SK-N-SH (cell line): ENCODE data around the gene KRT4. TPM values are rescaled to one million over a fixed set of nuclear protein-coding genes. Genes with fewer than 3 reads are reported as not detected.

Source experiments
- CTCF ChIA-PET: fragments of 300-600, 350-600 bp; formaldehyde crosslinking; extraction: SDS; loops from one replicate; lab custom pipeline; 2021; lab: Yijun Ruan, JAX
- POLR2A ChIA-PET: fragments of 350-600 bp; sonication (Branson Sonifier 250); formaldehyde crosslinking; extraction: SDS; loops from one replicate; lab custom pipeline; 2020; ENCODE audit warnings: antibody characterized with exemption, inconsistent platforms; lab: Yijun Ruan, JAX
- DNase-seq: peaks from one replicate; pipeline ENCODE4 v3.0.0; 2012
- H2AFZ ChIP-seq: fragments of 200-600 bp; sonication (generic); 2 replicates; pipeline ENCODE4 v1.8.1; 2016; ENCODE audit warnings: antibody characterized with exemption, mild to moderate bottlenecking, low read depth
- H3F3A ChIP-seq: fragments of 200-600 bp; sonication (generic); replicated peaks from 2 replicates; pipeline ENCODE3; 2016; ENCODE audit warnings: antibody characterized with exemption, mild to moderate bottlenecking; ENCODE audit not compliant: insufficient read depth
- H3K27ac ChIP-seq, 2 experiments: fragments of 200-500 bp in 1 of 2; fragments of 200-600 bp in 1 of 2; sonication (Bioruptor generic) in 1 of 2; sonication (generic), shearing (Covaris generic) in 1 of 2; 2 replicates each; pipeline versions ENCODE4 v1.5.1 to v1.6.1; 2014 to 2016; ENCODE audit warnings: low read depth in 2 of 2, inconsistent platforms in 1 of 2, low read length in 1 of 2, mild to moderate bottlenecking in 1 of 2, mixed read lengths in 1 of 2
- H3K27me3 ChIP-seq: fragments of 200-600 bp; sonication (generic), shearing (Covaris generic); 2 replicates; pipeline ENCODE4 v1.6.1; 2016; ENCODE audit warnings: mixed run types; ENCODE audit not compliant: insufficient read depth
- H3K36me3 ChIP-seq, 2 experiments: fragments of 200-500 bp in 1 of 2; fragments of 200-600 bp in 1 of 2; sonication (Bioruptor generic) in 1 of 2; sonication (generic) in 1 of 2; replicated peaks in 1 of 2; 2 replicates each; pipeline versions ENCODE3 to v1.5.1; 2014 to 2016; ENCODE audit warnings: low read length in 1 of 2, mild to moderate bottlenecking in 1 of 2; ENCODE audit not compliant: insufficient read depth in 2 of 2, control insufficient read depth in 1 of 2
- H3K4me1 ChIP-seq, 2 experiments: fragments of 200-500 bp in 1 of 2; fragments of 200-600 bp in 1 of 2; sonication (Bioruptor generic) in 1 of 2; sonication (generic), shearing (Covaris generic) in 1 of 2; 2 replicates each; pipeline versions ENCODE4 v1.5.1 to v1.6.1; 2014 to 2016; ENCODE audit warnings: low read depth in 1 of 2, low read length in 1 of 2, mixed run types in 1 of 2; ENCODE audit not compliant: insufficient read depth in 2 of 2, control insufficient read depth in 1 of 2
- H3K4me2 ChIP-seq: fragments of 200-600 bp; sonication (generic), shearing (Covaris generic); 2 replicates; pipeline ENCODE4 v1.6.1; 2017; ENCODE audit warnings: mixed run types
- H3K4me3 ChIP-seq, 2 experiments: fragments of 200-500 bp in 1 of 2; fragments of 200-600 bp in 1 of 2; sonication (Bioruptor generic) in 1 of 2; sonication (generic), shearing (Covaris generic) in 1 of 2; 2 replicates each; pipeline versions ENCODE4 v1.5.1 to v1.8.1; 2014 to 2016; ENCODE audit warnings: low read depth in 2 of 2, inconsistent platforms in 1 of 2, low read length in 1 of 2, mild to moderate bottlenecking in 1 of 2, mixed read lengths in 1 of 2, moderate library complexity in 1 of 2
- H3K79me2 ChIP-seq: fragments of 200-600 bp; sonication (generic); 2 replicates; pipeline ENCODE4 v1.8.1; 2017; ENCODE audit warnings: mild to moderate bottlenecking; ENCODE audit not compliant: insufficient read depth
- H3K9ac ChIP-seq: fragments of 200-600 bp; sonication (generic); 2 replicates; pipeline ENCODE4 v1.6.1; 2017; ENCODE audit warnings: mixed run types
- H3K9me2 ChIP-seq: fragments of 200-600 bp; sonication (generic); 2 replicates; pipeline ENCODE4 v1.6.1; 2017; ENCODE audit warnings: mixed run types
- H3K9me3 ChIP-seq: fragments of 200-600 bp; sonication (generic); 2 replicates; pipeline ENCODE4 v1.6.1; 2017; ENCODE audit warnings: mixed run types, mild to moderate bottlenecking, moderate library complexity
- H4K20me1 ChIP-seq: fragments of 200-600 bp; sonication (generic); 2 replicates; pipeline ENCODE4 v1.6.1; 2017; ENCODE audit warnings: mild to moderate bottlenecking, mixed run types; ENCODE audit not compliant: insufficient read depth
- EP300 ChIP-seq, 2 experiments: IDR thresholded peaks; 2 replicates each; pipeline versions ENCODE4 v1.4.0 to v1.6.1; 2012; ENCODE audit warnings: borderline replicate concordance in 1 of 2, low read depth in 1 of 2, low read length in 1 of 2
- FOXM1 ChIP-seq: IDR thresholded peaks from 2 replicates; pipeline ENCODE4 v1.4.0; 2012; ENCODE audit warnings: low read depth, mild to moderate bottlenecking
- NRF1 ChIP-seq: IDR thresholded peaks from 2 replicates; pipeline ENCODE4 v1.6.1; 2012; ENCODE audit warnings: low read depth, mild to moderate bottlenecking, low read length
- RFX5 ChIP-seq: IDR thresholded peaks from 2 replicates; pipeline ENCODE4 v1.6.1; 2012; ENCODE audit warnings: mild to moderate bottlenecking, improper control_type of control experiment, low read length
- WGBS: methylation state at CpG from one replicate; pipeline ENCODE4 v1.1.6; 2017; ENCODE audit warnings: low lambda C conversion rate; 5-methylcytosine and 5-hydroxymethylcytosine counted together
- polyA plus RNA-seq, 3 experiments: library from polyadenylated mRNA; depleted of rRNA; stranded (reverse); fragments of >200 nt; gene quantifications; 2 replicates each; pipeline ENCODE4 v1.2.3, GENCODE V29; 2012
- TF ChIP-seq, protein P1 (sequence below): fragments of 200-600 bp; sonication (generic); IDR thresholded peaks from 2 replicates; pipeline ENCODE4 v1.6.1; 2017; ENCODE audit warnings: antibody characterized with exemption, mild to moderate bottlenecking, moderate library complexity
- TF ChIP-seq, protein P2 (sequence below): IDR thresholded peaks from 2 replicates; pipeline ENCODE4 v1.4.0; 2012; ENCODE audit warnings: low read depth, borderline replicate concordance

KRT4 gene
- polyA plus RNA-seq, 1 of the 3 experiments (the other 2 are of a cell fraction), result not detected

- WGBS, result 42% methylated on average over 11 of the region's 11 CpGs
Observed at GRCh38 chr12:52826611-52827498, 12.9 kb upstream of the KRT4 start.

DNA sequence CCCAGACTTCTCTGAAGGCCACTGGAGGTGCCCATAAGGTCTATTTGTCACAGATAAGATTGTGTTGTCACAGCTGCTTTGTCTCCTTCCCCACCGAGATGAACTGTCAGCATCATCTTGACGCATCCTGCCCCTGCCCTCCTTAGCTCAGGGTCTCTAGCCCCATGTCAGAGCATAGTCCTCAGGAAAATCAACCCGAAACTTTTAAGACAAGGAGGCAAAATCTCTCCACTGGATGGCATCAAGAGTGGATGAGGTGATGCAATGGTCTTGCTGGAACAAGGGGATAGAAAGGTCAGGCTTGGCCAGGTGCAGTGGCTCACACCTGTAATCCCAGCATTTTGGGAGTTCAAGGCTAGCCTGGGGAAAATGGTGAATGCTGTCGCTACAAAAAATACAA lies 12.0 kb upstream of the KRT4 start:
- H3K27me3 ChIP-seq, result peaks cover 33% of the 10 kb centered on the region
- H3K4me3 ChIP-seq, result no peak overlapping the region
- H3K4me2 ChIP-seq, result no peak overlapping the region
- no peaks in the 10 kb centered on the region for H3K9me2 ChIP-seq
- no peak overlapping the region for H2AFZ ChIP-seq
- H3F3A ChIP-seq, result no peaks in the 10 kb centered on the region
- no peak overlapping the region for H3K9ac ChIP-seq
- H3K36me3 ChIP-seq, result no peaks in the 10 kb centered on the region
- H3K79me2 ChIP-seq, result no peaks in the 10 kb centered on the region
- POLR2A ChIA-PET, result no interaction called here
- no peaks in the 10 kb centered on the region for H3K9me3 ChIP-seq
- no peak for DNase-seq
- WGBS, result 17% methylated on average over 4 of the region's 4 CpGs
- no peaks in the 10 kb centered on the region for H4K20me1 ChIP-seq
- no peaks in the 10 kb centered on the region for H3K4me1 ChIP-seq
- CTCF ChIA-PET, result interaction anchor here (1.4 kb wide), 1 partner anchor 54 kb away, joined by 4 read pairs; no protein-coding TSS in a partner anchor
- TF ChIP-seq FOXM1, result no peak
- TF ChIP-seq, all 33 proteins: peak for 0
- H3K27ac ChIP-seq, result no peak overlapping the region

More at GRCh38 chr12:52826611-52827498, 12.9 kb upstream of the KRT4 start:
- H3K79me2 ChIP-seq, result no peaks in the 10 kb centered on the region
- H3F3A ChIP-seq, result no peaks in the 10 kb centered on the region
- H3K4me1 ChIP-seq, result no peaks in the 10 kb centered on the region
- no peak overlapping the region for H3K4me2 ChIP-seq
- H3K9me3 ChIP-seq, result no peaks in the 10 kb centered on the region
- H4K20me1 ChIP-seq, result no peaks in the 10 kb centered on the region
- ChIA-PET POLR2A (no interaction called here), CTCF (interaction anchor here (1.4 kb wide), 1 partner anchor 53 kb away, joined by 4 read pairs; no protein-coding TSS in a partner anchor)
- H3K9ac ChIP-seq, result no peak overlapping the region
- H3K27ac ChIP-seq, result no peak overlapping the region
- no peak for DNase-seq
- TF ChIP-seq RFX5 (no peak), NRF1 (no peak), EP300 (IDR thresholded peaks at IDR 0.05; ENCODE audit: borderline replicate concordance in 1 of 2, low read depth in 1 of 2, low read length in 1 of 2) (no peak)
- TF ChIP-seq, protein P1, sequence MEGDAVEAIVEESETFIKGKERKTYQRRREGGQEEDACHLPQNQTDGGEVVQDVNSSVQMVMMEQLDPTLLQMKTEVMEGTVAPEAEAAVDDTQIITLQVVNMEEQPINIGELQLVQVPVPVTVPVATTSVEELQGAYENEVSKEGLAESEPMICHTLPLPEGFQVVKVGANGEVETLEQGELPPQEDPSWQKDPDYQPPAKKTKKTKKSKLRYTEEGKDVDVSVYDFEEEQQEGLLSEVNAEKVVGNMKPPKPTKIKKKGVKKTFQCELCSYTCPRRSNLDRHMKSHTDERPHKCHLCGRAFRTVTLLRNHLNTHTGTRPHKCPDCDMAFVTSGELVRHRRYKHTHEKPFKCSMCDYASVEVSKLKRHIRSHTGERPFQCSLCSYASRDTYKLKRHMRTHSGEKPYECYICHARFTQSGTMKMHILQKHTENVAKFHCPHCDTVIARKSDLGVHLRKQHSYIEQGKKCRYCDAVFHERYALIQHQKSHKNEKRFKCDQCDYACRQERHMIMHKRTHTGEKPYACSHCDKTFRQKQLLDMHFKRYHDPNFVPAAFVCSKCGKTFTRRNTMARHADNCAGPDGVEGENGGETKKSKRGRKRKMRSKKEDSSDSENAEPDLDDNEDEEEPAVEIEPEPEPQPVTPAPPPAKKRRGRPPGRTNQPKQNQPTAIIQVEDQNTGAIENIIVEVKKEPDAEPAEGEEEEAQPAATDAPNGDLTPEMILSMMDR, result no peak
- TF ChIP-seq, protein P2, sequence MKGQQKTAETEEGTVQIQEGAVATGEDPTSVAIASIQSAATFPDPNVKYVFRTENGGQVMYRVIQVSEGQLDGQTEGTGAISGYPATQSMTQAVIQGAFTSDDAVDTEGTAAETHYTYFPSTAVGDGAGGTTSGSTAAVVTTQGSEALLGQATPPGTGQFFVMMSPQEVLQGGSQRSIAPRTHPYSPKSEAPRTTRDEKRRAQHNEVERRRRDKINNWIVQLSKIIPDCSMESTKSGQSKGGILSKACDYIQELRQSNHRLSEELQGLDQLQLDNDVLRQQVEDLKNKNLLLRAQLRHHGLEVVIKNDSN, result no peak
- H3K36me3 ChIP-seq, result no peaks in the 10 kb centered on the region
- peaks cover 38% of the 10 kb centered on the region for H3K27me3 ChIP-seq
- no peak overlapping the region for H2AFZ ChIP-seq
- H3K9me2 ChIP-seq, result no peaks in the 10 kb centered on the region
- H3K4me3 ChIP-seq, result no peak overlapping the region
